ENCODE data around the gene LRRTM4.

The LRRTM4 gene

GRCh38 chr2:77322431-77322830, 199.7 kb downstream of the LRRTM4 start:
- no peak for DNase-seq (ENCODE audit: low read depth in 3 of 3)

GRCh38 chr2:77314721-77315120, 207.5 kb downstream of the LRRTM4 start:
- no peak for DNase-seq (ENCODE audit: low read depth in 3 of 3)

GRCh38 chr2:77310416-77310815, 211.8 kb downstream of the LRRTM4 start:
- no peak for DNase-seq (ENCODE audit: low read depth in 3 of 3)

- DNase-seq (ENCODE audit: low read depth in 3 of 3), result no peak
Measured at GRCh38 chr2:77309725-77310124, 212.5 kb downstream of the LRRTM4 start.

- DNase-seq (ENCODE audit: low read depth in 3 of 3), result no peak
Measured at GRCh38 chr2:77301441-77301840, 220.7 kb downstream of the LRRTM4 start.

- no peak for DNase-seq (ENCODE audit: low read depth in 3 of 3)
Measured at GRCh38 chr2:77296791-77297190, 225.4 kb downstream of the LRRTM4 start.

- DNase-seq (ENCODE audit: low read depth in 3 of 3), result no peak
Measured at GRCh38 chr2:77294474-77294873, 227.7 kb downstream of the LRRTM4 start.

GRCh38 chr2:77284353-77284752, 237.8 kb downstream of the LRRTM4 start:
- no peak for DNase-seq (ENCODE audit: low read depth in 3 of 3)

- DNase-seq (ENCODE audit: low read depth in 3 of 3), result no peak
Measured at GRCh38 chr2:77271262-77271661, 250.9 kb downstream of the LRRTM4 start.

- DNase-seq (ENCODE audit: low read depth in 3 of 3), result no peak
Measured at GRCh38 chr2:77270433-77270832, 251.7 kb downstream of the LRRTM4 start.

GRCh38 chr2:77268626-77269025, 253.6 kb downstream of the LRRTM4 start:
- DNase-seq (ENCODE audit: low read depth in 3 of 3), result no peak

GRCh38 chr2:77232909-77233425, 289.2 kb downstream of the LRRTM4 start:
- no peak for DNase-seq (ENCODE audit: low read depth in 3 of 3)

GRCh38 chr2:77228391-77228790, 293.8 kb downstream of the LRRTM4 start:
- DNase-seq (ENCODE audit: low read depth in 3 of 3), result no peak

- no peak for DNase-seq (ENCODE audit: low read depth in 3 of 3)
Measured at GRCh38 chr2:77210725-77211124, 311.5 kb downstream of the LRRTM4 start.

GRCh38 chr2:77207331-77207730, 314.8 kb downstream of the LRRTM4 start:
- no peak for DNase-seq (ENCODE audit: low read depth in 3 of 3)

GRCh38 chr2:77201755-77202154, 320.4 kb downstream of the LRRTM4 start:
- no peak for DNase-seq (ENCODE audit: low read depth in 3 of 3)

GRCh38 chr2:77199411-77199810, 322.8 kb downstream of the LRRTM4 start:
- DNase-seq (ENCODE audit: low read depth in 3 of 3), result no peak

GRCh38 chr2:77193858-77194448, 328.2 kb downstream of the LRRTM4 start:
- DNase-seq (ENCODE audit: low read depth in 3 of 3), result no peak

GRCh38 chr2:77192811-77193289, 329.3 kb downstream of the LRRTM4 start:
- DNase-seq (ENCODE audit: low read depth in 3 of 3), result no peak

GRCh38 chr2:77191665-77192064, 330.5 kb downstream of the LRRTM4 start:
- no peak for DNase-seq (ENCODE audit: low read depth in 3 of 3)

GRCh38 chr2:77190721-77191346, 331.3 kb downstream of the LRRTM4 start:
- no peak for DNase-seq (ENCODE audit: low read depth in 3 of 3)

GRCh38 chr2:77185052-77185451, 337.1 kb downstream of the LRRTM4 start:
- DNase-seq (ENCODE audit: low read depth in 3 of 3), result no peak

- DNase-seq (ENCODE audit: low read depth in 3 of 3), result no peak
Measured at GRCh38 chr2:77179297-77179696, 342.9 kb downstream of the LRRTM4 start.

Data from stimulated activated CD4-positive, alpha-beta T cell treated with anti-CD3 and anti-CD28 coated beads, TNF-alpha, amount 100 ng/mL, for 24 hours (primary cell).